ENCODE results near the gene TRMT61A.
A peak's percentile ranks its signal among the peaks of the same experiment; 100 is the strongest.

Gene TRMT61A

DNA sequence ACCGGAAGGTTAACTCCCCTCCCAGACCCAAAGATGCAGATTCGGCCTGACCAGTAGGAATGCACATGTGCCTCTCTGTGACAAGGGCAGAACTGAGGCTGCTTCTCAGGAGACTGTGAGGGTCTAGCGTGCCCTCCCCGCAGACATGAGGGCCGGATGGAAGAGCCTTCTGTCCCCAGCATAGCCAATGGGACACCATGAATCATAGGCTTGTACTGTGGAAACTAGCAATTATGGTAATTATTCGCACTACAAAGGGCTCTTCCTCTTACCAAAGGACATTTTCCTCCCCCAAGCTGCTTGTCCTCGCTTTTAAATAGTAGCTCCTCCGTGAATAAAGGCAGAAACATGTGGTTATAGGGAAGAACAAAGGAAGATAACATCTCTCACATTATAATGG, 40.0 kb downstream of the TRMT61A start:
- DNase-seq (ENCODE audit: low read depth): no peak

DNA sequence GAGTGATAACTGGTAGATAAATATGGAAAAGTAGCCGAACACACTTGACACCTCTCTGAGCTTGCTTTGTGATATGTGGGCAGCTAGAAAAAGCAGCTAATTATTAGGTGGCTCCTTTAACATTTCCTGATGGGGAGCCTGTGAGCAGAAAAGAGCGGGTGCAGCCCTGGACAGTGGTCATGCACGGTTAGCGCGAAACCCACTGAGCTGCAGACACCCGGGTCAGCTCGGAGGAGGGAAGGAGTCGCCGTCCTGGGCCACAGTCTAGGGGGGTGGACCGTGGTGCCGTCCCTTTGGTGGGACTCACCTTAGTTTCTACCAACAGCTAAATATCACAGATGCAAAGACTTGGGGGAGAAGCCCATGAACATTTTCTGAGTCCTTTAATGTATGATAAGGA, 40.4 kb downstream of the TRMT61A start:
- DNase-seq (ENCODE audit: low read depth): no peak

DNA sequence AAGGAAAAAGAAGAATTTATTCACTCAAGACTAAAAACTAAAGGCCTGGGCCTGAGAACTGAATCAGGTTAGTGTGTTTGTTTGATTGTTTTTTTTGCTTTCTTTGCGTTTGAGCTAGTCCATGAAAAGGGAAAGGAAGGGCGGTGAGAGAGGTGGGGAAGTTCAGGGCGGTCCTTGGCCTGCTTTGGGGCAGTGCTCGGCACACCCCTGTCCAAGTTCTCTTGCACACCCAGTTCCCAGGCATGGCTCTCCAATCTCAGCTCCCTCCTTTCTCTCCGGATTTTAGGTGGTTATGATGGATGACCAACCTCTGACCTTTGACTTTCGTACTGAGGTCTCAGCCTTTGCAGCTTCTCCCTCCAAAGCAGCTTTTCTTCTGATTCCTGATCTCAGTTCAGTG, 45.1 kb downstream of the TRMT61A start:
- DNase-seq (ENCODE audit: low read depth): no peak

DNA sequence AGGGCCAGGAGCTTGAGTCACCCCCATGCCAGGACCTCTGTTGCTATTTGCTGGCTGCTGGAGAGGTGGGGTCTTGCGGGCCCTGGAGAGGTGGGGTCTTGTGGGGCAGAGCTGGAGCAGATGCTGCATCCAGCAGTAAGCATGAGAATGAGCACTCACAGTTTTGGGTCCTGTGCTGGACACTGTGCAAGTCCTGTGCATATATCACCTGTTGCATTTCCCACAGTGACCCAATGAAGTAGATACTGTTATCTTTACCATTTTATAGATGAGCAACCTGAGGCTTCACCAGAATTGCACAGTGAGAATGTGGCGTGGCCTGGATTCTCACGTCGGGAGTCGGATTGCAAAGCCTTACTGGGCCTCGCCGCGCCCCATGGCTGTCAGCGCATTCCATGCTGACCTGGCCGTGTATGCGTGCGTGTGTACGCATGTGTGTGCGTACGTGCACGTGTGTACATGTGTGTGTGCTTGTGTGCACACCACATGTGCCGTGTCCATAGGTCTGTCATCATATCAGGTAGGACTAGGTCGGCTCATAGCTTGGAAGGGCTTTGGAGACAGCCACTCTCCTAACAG, 45.8 kb downstream of the TRMT61A start:
- DNase-seq (ENCODE audit: low read depth): no peak

DNA sequence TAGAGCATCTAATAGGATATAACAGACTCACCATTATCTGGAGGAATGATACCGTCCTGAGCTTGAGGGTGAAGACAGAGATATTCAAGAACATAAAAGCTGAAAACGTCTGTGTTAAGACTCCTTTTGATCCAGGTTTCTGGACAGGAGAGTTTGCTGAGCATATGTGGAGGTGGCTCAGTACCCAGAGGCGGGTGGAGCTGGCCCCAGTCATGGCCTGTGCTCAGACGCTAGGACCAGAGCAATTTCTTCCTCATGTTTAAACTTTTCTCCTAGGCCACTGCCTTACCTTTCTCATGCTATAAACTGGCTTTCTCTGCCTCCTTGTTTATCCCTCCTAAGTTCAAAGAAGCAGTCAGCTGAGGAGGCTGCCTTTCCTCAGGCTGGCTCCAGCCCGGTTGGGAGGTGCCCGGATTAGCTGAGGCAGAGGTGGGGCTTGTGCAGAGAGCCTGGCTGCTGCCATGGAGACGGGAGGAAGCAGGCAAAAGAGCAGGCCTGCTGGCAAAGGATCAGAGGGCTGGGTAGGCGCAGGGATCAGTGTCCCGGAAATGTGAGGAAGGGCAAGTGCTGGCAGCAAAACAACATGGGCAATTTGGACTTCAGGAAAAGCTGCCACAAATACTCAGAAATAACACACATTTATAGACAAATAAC, 47.5 kb downstream of the TRMT61A start:
- peak; percentile 75 for DNase-seq (ENCODE audit: low read depth)

DNA sequence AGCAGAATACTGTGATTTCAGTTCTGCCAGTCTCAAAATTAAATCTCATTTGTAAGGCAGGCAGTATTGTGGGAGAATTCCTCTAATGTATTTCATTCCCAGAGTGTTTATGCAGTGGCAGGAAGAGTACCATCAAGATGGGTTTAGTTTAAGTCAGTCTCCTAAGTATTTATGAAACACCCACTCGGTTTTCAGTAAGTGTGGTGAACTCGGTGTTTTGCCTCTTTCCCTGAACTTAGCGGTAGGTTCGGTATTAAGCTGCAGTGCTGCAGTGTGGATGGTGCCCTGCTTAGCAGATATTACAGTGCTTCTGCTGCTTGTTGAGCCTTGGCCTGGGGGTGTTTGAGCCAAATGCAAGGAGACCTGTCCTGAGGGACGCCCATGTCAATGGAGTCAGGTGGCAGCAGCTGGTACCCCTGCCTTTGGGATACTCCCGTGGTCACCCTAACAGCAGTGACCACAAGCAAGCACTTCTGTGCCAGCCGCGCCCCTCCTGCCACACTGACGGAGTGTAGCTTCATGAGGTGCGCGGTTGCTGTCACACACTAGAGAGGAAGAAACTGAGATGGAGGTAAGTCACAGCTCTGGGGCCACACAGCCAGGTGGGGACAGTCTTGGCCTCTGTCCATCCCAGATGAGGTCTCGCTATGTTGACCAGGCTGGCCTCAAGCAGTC, 49.5 kb downstream of the TRMT61A start:
- DNase-seq (ENCODE audit: low read depth): no peak

DNA sequence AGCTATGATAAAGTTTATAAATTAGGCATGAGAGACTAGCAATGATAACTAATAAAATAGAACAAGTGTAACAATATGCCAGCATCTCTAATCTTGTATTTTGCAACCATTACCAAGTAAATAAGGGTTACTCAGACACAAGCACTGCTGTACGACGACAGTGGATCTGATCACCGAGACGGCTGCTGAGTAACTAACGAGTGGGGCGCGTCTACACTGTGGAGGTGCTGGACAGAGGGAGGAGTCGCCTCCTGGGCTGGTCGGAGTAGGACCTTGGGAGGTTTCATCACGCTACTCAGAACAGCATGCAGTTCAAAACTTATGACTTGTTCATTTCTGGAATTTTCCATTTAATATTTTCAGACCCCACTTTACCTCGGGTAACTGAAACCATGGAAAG, 52.2 kb downstream of the TRMT61A start:
- DNase-seq (ENCODE audit: low read depth): no peak

DNA sequence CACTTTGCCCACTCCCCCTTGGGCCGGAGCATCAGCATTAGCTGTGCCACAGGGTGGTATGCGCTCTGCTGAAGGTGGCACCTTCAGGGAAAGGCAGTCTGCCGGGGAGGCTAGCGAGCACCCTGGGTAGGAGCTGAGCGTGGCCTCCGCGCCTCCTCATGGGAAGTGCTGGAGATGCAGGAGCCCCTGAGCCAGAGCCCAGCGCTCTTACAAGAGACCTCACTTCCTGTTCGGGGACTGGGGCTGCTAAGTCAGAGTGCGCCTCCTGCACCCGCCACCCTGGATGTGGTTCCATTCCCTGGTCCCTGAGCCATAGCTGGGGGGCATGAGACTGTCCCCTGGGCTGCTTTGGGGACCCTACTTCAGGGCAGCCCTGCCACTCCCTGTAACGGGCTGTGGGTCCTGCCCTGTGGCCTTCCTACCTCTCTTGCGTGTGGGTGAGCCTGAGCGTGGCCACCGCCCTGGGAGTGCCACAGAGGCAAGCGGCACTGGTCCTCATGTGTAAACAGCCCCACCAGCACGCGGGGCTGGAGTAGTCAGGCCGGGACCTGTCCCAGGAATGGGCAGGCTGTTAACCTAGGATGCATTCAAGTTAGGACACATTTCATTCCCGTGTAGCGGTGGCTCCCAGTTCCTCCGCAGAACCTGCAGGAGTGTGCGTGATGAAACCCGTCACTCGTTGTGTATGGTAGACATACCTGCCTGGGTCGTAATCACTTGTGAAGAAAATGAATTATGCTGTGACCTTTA, 53.1 kb downstream of the TRMT61A start:
- no peak for DNase-seq (ENCODE audit: low read depth)

DNA sequence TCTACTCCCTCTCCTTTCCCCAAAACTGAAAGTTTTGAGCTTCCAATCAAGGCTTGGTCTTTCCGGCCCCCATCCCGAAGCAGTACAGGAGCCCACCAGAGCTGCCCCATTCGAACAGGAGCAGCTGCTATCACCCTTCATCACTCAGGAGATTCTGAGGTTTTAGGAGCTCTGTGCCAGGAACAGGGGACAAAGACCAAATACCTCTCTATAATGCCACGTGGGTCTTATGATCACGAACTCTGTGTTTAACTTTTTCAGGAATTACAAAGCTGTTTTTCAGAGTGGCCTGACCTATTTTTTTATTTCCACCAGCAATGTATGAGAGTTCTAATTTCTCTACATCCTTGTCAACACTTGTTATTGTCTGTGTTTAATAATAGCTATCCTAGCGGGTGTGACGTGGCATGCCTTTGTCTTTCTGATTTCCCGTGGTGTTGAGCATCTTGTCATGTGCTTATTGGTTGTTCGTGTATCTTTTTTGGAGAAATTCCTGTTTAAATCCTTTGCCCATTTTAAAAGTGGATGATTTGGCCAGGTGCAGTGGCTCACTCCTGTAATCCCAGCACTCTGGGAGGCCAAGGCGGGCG, 55.4 kb downstream of the TRMT61A start:
- DNase-seq (ENCODE audit: low read depth): no peak

All from GM04503 (cell line).